ENCODE measurements around the gene CLDND2. TPM values are rescaled to one million over a fixed set of nuclear protein-coding genes. Genes with fewer than 3 reads are reported as not detected.
A peak's percentile ranks its signal among the peaks of the same experiment; 100 is the strongest.

Gene CLDND2
- total RNA-seq, 3 donors from 2014 or later, result 3.8 to 6.4 (median 5.3) TPM

DNA sequence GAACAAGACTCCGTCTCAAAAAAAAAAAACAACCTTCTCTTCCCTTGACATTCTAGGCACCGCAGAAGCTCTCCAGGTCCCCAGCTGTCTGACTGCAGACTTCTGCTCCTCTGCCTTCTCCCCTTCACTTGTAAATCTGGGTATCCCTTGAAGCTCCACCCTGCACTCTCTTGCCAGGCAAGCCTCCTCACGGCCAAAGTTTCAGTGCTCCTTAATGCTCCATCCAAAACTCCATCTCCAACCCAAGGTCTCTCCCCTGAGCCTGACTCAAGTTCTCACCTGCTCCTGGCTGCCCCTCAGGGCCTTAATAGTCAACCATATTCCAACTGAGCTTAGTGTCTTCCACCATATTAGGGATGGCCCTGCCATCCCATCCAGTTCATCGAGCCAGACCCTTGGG, 1.4 kb upstream of the CLDND2 start:
- no peaks in the 10 kb centered on the region for H3K36me3 Mint-ChIP-seq (ENCODE audit: insufficient read depth)
- H3K27me3 Mint-ChIP-seq (ENCODE audit: low read depth), result no peaks in the 10 kb centered on the region
- DNase-seq, result no peak
- no peak for ATAC-seq
- H3K4me1 Mint-ChIP-seq (ENCODE audit: low read depth), result peaks cover 74% of the 10 kb centered on the region
- peak overlapping the region; percentile 98 for H3K4me3 Mint-ChIP-seq
- H3K9me3 Mint-ChIP-seq, result no peaks in the 10 kb centered on the region

DNA sequence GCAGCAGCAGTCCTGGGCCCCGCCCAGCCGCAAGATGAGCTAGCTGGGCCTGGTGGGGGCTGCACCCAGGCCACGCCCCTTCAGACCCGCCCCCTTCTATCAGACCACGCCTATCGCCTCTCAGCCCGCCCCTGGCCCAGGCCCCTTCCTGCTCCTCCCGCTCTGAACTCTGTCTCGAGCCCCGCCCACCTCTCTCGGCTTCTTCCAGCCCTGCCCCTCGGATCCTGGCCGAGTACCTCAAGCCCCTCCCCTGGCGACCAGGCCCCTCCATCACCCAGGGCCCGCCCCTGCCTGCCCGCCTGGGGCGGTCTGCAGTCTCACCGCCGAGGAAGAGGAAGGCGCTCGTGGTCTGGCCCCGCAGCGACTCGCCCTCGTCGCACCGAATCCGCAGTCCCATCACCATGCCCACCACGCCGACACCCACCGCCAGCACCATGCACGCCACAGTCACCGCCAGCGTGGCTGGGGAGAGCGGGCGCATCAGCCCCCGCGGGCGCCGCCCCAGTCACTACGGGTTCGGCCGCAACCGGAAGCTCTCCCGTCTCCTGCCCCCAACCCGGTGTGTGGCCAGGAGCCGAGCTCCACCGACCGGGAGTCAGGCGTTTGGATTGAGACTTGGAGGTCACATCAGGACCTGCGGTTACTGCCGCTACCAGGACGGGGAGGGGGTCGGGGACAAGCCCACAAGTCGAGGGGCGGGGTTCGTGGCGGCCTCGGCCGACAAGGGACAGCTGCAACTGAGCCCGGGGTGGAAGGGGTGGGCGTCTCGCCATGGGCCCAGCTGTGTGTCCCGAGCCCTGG, 1.0 kb downstream of the CLDND2 start:
- no peaks in the 10 kb centered on the region for H3K27me3 Mint-ChIP-seq (ENCODE audit: low read depth)
- peak overlapping the region; percentile 98 for H3K4me3 Mint-ChIP-seq
- peak; percentile 76 to 80 for ATAC-seq
- H3K4me1 Mint-ChIP-seq (ENCODE audit: low read depth), result peaks cover 68% of the 10 kb centered on the region
- no peaks in the 10 kb centered on the region for H3K9me3 Mint-ChIP-seq
- peak; percentile 96 for DNase-seq
- no peaks in the 10 kb centered on the region for H3K36me3 Mint-ChIP-seq (ENCODE audit: insufficient read depth)

DNA sequence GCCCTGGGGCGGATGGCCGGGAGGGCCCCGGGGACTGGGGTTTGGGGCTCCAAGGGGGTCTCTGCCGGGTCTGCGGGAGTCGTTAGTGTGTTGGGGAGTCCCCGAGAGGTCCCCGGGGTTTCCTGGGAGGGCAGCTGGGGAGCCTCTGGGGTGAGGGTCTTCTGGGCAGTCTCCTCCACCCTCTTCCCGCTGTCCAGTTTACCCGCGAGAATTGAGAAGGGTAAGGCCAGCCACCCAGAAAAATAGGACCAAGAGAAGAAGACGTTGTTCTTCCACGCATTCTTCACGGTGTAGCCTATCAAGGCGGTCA, 1.6 kb downstream of the CLDND2 start:
- Mint-ChIP-seq H3K27me3 (ENCODE audit: low read depth) (no peaks in the 10 kb centered on the region), H3K36me3 (ENCODE audit: insufficient read depth) (no peaks in the 10 kb centered on the region), H3K4me1 (ENCODE audit: low read depth) (peaks cover 68% of the 10 kb centered on the region), H3K9me3 (no peaks in the 10 kb centered on the region), H3K4me3 (peak overlapping the region; percentile 98)
- no peak for DNase-seq
- no peak for ATAC-seq

DNA sequence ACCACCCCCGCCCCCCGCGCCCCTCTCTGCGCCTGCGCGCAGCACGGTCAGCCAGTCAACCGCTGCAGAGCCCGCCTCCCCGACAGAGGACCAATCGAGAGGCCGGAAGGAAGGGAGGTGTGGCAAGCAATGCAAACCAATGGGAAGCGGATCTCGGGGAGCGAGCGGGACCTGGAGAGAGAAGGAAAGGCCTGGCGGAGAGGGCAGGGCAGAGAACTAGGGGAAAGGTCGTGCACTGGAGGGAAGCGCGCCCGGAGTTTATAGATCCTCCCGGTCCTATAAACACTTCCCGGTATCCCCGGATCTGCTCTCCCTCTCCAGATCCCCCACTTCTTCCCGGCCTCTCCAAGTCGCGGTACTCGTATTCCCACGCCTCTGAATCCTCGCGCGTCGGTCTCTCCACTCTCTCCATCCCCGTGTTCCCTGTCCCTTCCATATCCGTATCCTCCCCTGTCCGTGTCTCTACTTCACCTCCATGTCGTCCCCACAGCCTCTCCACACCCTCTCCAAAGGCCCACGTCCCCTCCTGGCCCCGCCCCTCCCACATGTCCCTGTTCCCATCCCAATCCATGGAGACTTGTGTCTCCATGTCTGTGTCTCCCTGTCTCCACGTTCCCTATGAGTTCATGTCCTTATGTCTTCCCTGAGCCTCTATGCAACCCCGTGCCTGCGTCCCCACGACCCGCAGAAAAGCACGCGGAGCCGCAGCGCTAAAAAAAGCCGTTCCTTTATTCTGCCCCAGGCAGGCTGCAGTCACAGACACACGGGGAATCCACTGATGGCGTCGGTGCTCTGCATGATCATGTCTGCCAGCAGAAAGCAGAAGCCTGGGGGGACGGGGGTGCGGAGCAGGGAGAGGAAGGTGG, 2.2 kb downstream of the CLDND2 start:
- peak overlapping the region; percentile 98 for H3K4me3 Mint-ChIP-seq
- ATAC-seq, result peak; percentile 64 to 71
- peaks cover 67% of the 10 kb centered on the region for H3K4me1 Mint-ChIP-seq (ENCODE audit: low read depth)
- H3K27me3 Mint-ChIP-seq (ENCODE audit: low read depth), result no peaks in the 10 kb centered on the region
- H3K36me3 Mint-ChIP-seq (ENCODE audit: insufficient read depth), result no peaks in the 10 kb centered on the region
- DNase-seq, result peak; percentile 87
- H3K9me3 Mint-ChIP-seq, result no peaks in the 10 kb centered on the region

DNA sequence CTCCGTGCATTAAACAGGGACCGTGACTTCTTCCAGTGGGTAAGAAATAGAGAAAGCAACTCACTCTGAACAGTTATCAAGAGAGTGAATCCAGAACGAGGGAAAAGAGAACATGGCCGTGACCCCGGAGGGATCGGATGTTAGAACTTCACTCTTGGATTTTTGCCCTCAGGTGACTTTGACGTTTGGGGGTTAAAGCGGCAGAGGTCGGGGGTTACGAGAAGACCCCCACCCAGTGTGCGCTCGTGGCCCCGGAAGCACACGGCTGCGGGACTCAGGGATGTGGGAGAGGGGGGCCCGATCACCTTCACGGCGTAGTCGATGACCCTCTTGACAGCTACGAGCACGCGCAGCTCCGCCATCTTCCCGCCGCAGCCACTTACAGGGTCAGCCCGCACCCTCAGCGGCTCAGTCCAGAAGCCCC, 2.8 kb downstream of the CLDND2 start, which contains the start of gene ETFB:
TSS of gene ETFB (minus strand) at position 424 of the 424 bp plus-strand sequence. CDS start at position 362, 62 bp downstream.
- DNase-seq, result no peak
- Mint-ChIP-seq H3K27me3 (ENCODE audit: low read depth) (no peaks in the 10 kb centered on the region), H3K4me3 (peak within 1 kb of the TSS; percentile 98), H3K9me3 (no peaks in the 10 kb centered on the region), H3K36me3 (ENCODE audit: insufficient read depth) (no peaks in the 10 kb centered on the region), H3K4me1 (ENCODE audit: low read depth) (peaks cover 60% of the 10 kb centered on the region)
- ATAC-seq, result no peak

DNA sequence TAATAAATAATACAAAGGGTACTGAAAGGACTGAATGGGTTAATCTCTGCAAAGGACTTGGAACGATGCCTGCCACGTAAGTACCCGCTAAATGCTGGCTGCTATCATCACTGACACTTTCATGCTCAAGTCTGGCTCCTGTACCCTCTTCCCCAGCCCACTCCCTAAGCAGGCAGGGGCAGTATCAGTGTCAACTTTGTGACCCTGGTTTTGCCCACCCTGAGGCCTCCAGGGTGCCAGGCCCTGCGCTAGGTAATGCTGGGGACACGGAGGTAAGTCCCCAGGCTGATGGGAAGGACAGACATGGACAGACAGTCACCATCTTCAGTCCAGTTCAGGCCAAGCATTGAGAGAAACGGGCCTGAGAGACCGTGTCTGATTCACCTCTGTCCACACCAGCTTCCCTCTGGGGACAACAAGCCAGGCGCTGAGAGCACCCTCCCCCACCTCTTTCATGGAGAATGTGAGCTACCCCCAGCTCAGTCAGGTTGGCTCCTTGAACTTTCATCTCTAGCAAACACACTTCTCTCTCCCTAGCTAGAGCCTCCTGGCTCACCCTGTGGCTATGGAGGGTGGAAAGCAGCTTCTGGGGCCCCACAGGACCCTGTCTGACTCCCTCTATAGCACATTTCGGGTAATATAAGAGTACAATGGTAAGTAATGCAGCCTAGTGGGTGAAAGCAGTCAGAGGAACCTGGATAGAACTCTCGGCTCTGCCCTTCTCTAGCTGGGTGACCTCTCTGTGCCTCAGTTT, 3.4 kb downstream of the CLDND2 start:
- H3K4me3 Mint-ChIP-seq, result peak overlapping the region; percentile 98
- H3K36me3 Mint-ChIP-seq (ENCODE audit: insufficient read depth), result no peaks in the 10 kb centered on the region
- ATAC-seq (no peak), DNase-seq (no peak)
- no peaks in the 10 kb centered on the region for H3K9me3 Mint-ChIP-seq
- H3K27me3 Mint-ChIP-seq (ENCODE audit: low read depth), result no peaks in the 10 kb centered on the region
- peaks cover 55% of the 10 kb centered on the region for H3K4me1 Mint-ChIP-seq (ENCODE audit: low read depth)

DNA sequence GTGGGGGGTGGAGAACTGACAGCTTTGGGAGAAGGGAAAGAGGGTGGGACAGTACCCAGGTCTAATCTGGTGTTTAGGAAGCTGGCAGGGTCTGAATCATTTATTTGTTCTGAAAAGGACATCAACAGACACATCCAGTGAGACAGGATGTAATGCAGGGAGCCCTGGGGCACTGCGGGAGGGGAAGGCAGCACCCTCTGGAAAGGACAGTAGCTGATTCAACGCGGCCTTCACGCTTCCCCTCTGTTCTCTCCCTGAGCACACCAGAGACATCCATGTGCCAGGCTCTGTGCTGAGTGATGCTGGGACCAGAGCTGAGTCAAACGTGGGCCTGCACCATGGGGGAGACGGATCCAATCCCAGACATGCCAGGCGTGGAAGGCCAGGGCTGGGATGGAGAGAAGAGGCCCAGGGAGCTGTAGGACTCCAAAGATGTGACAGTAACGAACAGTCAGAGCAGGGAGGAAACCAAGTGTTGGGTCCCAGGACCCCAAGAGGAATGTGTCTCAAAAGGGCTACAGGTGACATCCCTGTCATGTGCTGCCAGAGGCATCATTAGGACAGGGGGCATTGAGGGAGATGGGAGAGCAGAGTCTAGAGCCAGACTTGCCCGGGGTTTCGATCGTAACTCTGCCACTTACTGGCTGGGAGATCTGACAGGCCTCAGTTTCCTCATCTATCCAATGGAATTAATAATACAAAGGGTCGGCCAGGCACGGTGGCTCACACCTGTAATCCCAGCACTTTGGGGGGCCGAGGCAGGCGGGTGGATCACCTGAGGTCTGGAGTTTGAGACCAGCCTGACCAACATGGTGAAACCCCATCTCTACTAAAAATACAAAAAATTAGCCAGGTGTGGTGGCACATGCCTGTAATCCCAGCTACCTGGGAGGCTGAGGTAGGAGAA, 4.3 kb downstream of the CLDND2 start:
- Mint-ChIP-seq H3K27me3 (ENCODE audit: low read depth) (no peaks in the 10 kb centered on the region), H3K4me3 (peak overlapping the region; percentile 68), H3K4me1 (ENCODE audit: low read depth) (peaks cover 51% of the 10 kb centered on the region), H3K36me3 (ENCODE audit: insufficient read depth) (no peaks in the 10 kb centered on the region), H3K9me3 (no peaks in the 10 kb centered on the region)
- DNase-seq, result no peak
- ATAC-seq, result no peak

DNA sequence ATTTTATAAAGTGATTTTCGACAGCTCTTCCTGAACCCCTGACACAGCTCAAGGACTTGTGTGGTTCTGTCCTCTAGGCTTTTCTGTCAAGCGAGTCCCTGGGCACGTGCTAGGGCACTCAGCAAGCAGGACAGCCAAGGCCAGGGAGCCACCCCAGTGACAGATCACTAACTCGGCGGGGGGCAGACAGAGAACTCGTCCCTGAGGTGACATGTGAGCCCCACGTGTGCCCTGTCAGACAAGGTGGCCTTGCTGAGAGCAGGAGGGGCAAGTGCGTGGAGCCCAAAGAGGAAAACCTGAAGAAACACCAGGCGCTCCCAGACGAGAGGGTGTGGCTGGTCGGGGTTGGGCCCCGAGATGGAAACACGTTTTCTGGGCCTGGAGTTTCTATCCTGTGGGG, 7.6 kb downstream of the CLDND2 start:
- no peaks in the 10 kb centered on the region for H3K27me3 Mint-ChIP-seq (ENCODE audit: low read depth)
- no peak for DNase-seq
- H3K4me3 Mint-ChIP-seq, result no peak overlapping the region
- peaks cover 42% of the 10 kb centered on the region for H3K4me1 Mint-ChIP-seq (ENCODE audit: low read depth)
- peaks cover 2% of the 10 kb centered on the region for H3K36me3 Mint-ChIP-seq (ENCODE audit: insufficient read depth)
- no peaks in the 10 kb centered on the region for H3K9me3 Mint-ChIP-seq
- no peak for ATAC-seq

DNA sequence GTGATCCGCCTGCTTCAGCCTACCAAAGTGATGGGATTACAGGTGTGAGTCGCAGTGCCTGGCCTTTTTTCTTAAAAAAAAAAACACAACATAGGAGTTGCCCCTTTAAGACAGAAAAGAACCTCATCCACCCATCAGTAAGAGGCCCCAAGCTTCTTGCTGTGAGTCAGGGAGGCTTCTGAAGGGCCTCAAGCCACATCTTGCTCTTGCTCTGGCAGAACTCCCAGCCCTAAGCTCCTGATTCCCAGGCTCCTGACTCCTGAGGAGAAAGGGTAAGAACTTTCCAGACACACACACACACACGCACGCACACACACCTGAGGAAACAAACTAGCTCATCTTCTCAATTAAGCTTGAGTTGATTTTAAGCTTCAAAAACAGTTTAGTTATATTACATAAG, 9.5 kb downstream of the CLDND2 start:
- H3K27me3 Mint-ChIP-seq (ENCODE audit: low read depth), result no peaks in the 10 kb centered on the region
- H3K4me1 Mint-ChIP-seq (ENCODE audit: low read depth), result peaks cover 44% of the 10 kb centered on the region

DNA sequence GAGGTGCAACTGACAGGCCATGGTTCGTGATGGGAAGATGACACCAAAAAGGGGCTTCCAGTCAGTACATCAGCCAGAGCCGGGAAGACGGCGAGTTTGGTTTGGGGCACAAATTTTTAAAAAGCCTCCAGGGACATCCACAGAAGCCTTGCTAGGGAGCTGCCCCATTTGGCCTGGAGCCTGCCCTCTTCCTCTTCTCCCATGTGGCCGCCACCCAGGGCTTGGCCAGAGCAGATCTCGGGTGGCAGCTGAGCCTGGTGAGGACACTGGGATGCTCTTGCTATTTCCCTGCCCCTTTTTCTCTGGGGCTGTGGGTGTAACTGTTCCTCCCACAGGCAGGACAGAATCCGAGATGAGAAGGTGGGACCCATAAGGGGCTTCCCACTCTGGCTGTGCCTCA, 10.9 kb downstream of the CLDND2 start:
- H3K4me3 Mint-ChIP-seq, result no peak overlapping the region
- H3K4me1 Mint-ChIP-seq (ENCODE audit: low read depth), result peaks cover 36% of the 10 kb centered on the region
- no peaks in the 10 kb centered on the region for H3K9me3 Mint-ChIP-seq
- no peaks in the 10 kb centered on the region for H3K27me3 Mint-ChIP-seq (ENCODE audit: low read depth)
- DNase-seq (no peak), ATAC-seq (no peak)
- H3K36me3 Mint-ChIP-seq (ENCODE audit: insufficient read depth), result peaks cover 2% of the 10 kb centered on the region

More for the DNA sequence above, 9.5 kb downstream of the CLDND2 start:
- Mint-ChIP-seq H3K4me3 (no peak overlapping the region), H3K9me3 (no peaks in the 10 kb centered on the region), H3K36me3 (ENCODE audit: insufficient read depth) (peaks cover 2% of the 10 kb centered on the region)
- ATAC-seq, result no peak
- DNase-seq, result no peak

DNA sequence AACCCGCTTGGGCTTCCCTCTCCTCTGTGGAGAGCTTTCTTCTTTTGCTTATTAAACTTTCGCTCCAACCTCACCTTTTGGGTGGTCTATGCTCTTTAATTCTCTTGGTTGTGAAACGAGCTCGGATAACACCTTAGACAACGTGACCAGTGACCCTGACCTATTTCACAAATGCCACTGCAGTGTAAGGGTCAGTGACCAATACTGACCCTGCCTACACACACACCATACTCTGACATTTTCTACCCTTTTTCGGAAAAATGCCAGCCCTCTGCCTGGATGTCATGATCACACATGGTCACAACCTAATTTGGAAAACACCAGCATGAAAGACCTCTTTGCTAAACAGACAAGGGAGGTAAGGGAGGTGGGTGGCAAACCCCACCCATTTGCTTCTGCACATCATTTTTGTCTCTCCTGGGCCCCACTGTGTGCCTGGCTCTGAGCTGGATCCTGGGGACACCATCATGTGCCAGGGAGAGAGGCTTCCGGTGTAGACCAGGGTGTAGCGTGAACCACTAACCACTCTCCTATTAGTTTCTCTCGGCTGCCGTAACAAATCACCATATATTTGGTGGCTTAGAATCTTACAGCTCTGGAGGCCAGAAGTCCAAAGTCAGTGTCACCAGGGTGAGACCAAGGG, 12.5 kb downstream of the CLDND2 start:
- Mint-ChIP-seq H3K27me3 (ENCODE audit: low read depth) (no peaks in the 10 kb centered on the region), H3K4me3 (no peak overlapping the region), H3K36me3 (ENCODE audit: insufficient read depth) (peaks cover 12% of the 10 kb centered on the region)

DNA sequence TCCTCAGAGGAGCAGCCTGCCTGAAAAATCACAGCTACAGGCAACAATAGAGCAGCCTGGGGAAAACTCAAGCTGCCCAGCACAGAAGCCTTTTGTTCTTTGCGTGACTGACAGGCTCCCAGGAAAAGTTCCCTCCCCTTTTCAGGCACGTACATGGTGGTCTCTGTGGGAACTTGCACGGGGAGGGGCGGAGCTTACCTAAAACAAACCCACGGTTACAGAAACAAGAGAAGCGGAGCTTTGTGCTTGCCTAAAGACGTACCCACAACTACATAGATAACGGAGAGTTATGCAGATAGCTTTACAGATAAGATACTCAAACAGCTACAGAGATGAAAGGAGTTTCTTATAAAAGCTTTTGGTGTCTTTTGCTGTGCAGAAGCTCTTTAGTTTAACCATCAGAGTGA, 14.1 kb downstream of the CLDND2 start:
- peak; percentile 66 to 91 for ATAC-seq
- no peaks in the 10 kb centered on the region for H3K27me3 Mint-ChIP-seq (ENCODE audit: low read depth)

More for the DNA sequence above, 12.5 kb downstream of the CLDND2 start:
- Mint-ChIP-seq H3K9me3 (no peaks in the 10 kb centered on the region), H3K4me1 (ENCODE audit: low read depth) (peaks cover 24% of the 10 kb centered on the region)
- DNase-seq (no peak), ATAC-seq (no peak)

DNA sequence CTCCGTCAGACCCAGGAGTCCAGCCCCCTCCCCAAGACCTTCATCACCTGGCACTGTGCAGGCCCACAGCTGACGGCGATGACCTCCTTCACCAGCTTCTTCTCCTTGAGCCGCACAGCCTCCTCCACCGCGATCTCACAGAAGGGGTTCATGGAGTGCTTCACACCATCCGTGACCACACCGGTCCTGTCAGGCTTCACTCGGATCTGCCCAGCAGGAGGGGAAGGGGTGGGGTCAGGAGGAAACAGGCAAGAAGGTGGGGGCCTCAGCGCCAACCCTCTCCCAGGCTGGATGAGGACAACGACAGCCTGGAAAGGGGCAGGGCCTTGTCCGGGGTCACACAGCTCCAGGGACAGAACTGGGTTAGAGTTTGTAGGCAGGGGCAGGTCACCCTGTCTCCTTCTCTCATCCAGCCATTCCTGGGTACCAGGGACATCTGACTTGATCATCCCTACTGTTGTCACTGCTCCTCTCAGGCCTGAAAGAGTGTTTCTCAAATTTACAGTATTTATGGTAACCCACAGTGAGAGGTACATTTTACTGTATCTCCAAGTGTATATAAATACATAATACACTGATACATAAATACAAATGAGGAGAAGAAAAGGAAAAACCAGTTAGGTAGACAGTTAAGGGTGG, 14.6 kb downstream of the CLDND2 start:
- Mint-ChIP-seq H3K36me3 (ENCODE audit: insufficient read depth) (peaks cover 23% of the 10 kb centered on the region), H3K4me3 (no peak overlapping the region), H3K9me3 (no peaks in the 10 kb centered on the region), H3K27me3 (ENCODE audit: low read depth) (no peaks in the 10 kb centered on the region), H3K4me1 (ENCODE audit: low read depth) (peaks cover 23% of the 10 kb centered on the region)
- DNase-seq (no peak), ATAC-seq (no peak)

More for the DNA sequence above, 14.1 kb downstream of the CLDND2 start:
- Mint-ChIP-seq H3K4me1 (ENCODE audit: low read depth) (peaks cover 24% of the 10 kb centered on the region), H3K4me3 (no peak overlapping the region), H3K9me3 (no peaks in the 10 kb centered on the region), H3K36me3 (ENCODE audit: insufficient read depth) (peaks cover 23% of the 10 kb centered on the region)
- DNase-seq, result no peak
